A549 (cell line): ENCODE results near the gene IDNK. TPM values are rescaled to one million over a fixed set of nuclear protein-coding genes. Genes with fewer than 3 reads are reported as not detected.

ENCODE experiments used
- ATAC-seq, 2 experiments: fragments of 200-7000 bp in 1 of 2; fragments of >200 bp in 1 of 2; cut with Nextera tagmentation in 1 of 2; cut with Tn5 transposase in 1 of 2; 3 replicates each; pipeline versions ENCODE4 v1.8.0 to v1.9.1; 2018 to 2020; ENCODE audit warnings: mild to moderate bottlenecking in 1 of 2, moderate library complexity in 1 of 2
- CTCF ChIA-PET: fragments of 300-600 bp; sonication (Branson Sonifier 250); formaldehyde crosslinking; extraction: SDS; loops from one replicate; lab custom pipeline; 2021; ENCODE audit warnings: antibody characterized with exemption, inconsistent platforms; lab: Yijun Ruan, JAX
- POLR2A ChIA-PET: fragments of 350-600 bp; formaldehyde crosslinking; extraction: SDS; loops from one replicate; lab custom pipeline; 2021; ENCODE audit warnings: antibody characterized with exemption, inconsistent platforms; lab: Yijun Ruan, JAX
- DNase-seq, 2 experiments: peaks; one replicate each; pipeline versions ENCODE4 v3.0.0 to v3.0.0-alpha.2; 2011 to 2016; ENCODE audit warnings: low read depth in 1 of 2, low spot score in 1 of 2
- FAIRE-seq: peaks from 2 replicates; lab custom pipeline; 2011; peaks lifted over from hg19 to GRCh38; lab: Jason Lieb, UNC
- H3K27ac ChIP-seq, 2 experiments: fragments of >200 bp; sonication (Bioruptor Twin); formaldehyde crosslinking; 3 replicates each; pipeline ENCODE4 v1.5.1; 2016 to 2017
- H3K4me1 ChIP-seq: fragments of >200 bp; sonication (Bioruptor Twin); formaldehyde crosslinking; 3 replicates; pipeline ENCODE4 v1.6.1; 2016
- H3K4me2 ChIP-seq: fragments of >200 bp; sonication (Bioruptor Twin); formaldehyde crosslinking; 3 replicates; pipeline ENCODE4 v1.6.1; 2016
- H3K4me3 ChIP-seq: fragments of >200 bp; sonication (Bioruptor Twin); formaldehyde crosslinking; 3 replicates; pipeline ENCODE4 v1.5.1; 2016
- H3K9me3 ChIP-seq: fragments of >200 bp; sonication (Bioruptor Twin); formaldehyde crosslinking; 3 replicates; pipeline ENCODE4 v1.6.1; 2016
- BHLHE40 ChIP-seq: IDR thresholded peaks from 2 replicates; pipeline ENCODE4 v1.6.1; 2012; ENCODE audit warnings: low read depth, low read length, inconsistent platforms
- CHD4 ChIP-seq: fragments of 200-600 bp; sonication (generic); IDR thresholded peaks from 2 replicates; pipeline ENCODE4 v1.6.1; 2016; ENCODE audit warnings: antibody characterized with exemption, mild to moderate bottlenecking, borderline replicate concordance
- FOSB ChIP-seq: fragments of 250-450 bp; sonication (Bioruptor Pico); IDR thresholded peaks from 2 replicates; pipeline ENCODE4 v1.5.0; 2020; ENCODE audit warnings: mild to moderate bottlenecking, moderate library complexity
- HDAC2 ChIP-seq: fragments of 200-600 bp; sonication (generic); IDR thresholded peaks from 2 replicates; pipeline ENCODE4 v1.6.1; 2016
- HEYL ChIP-seq: fragments of 250-450 bp; sonication (Bioruptor Pico); IDR thresholded peaks from 2 replicates; pipeline ENCODE4 v1.8.0; 2021; ENCODE audit warnings: mild to moderate bottlenecking, moderate library complexity
- HOXA7 ChIP-seq: fragments of 250-450 bp; sonication (Bioruptor Pico); IDR thresholded peaks from 2 replicates; pipeline ENCODE4 v1.5.0; 2020; ENCODE audit warnings: mild to moderate bottlenecking, moderate library complexity
- MAFK ChIP-seq: fragments of 450-650 bp; IDR thresholded peaks from 2 replicates; pipeline ENCODE4 v1.6.1; 2014; ENCODE audit not compliant: partially characterized antibody
- MYC ChIP-seq: IDR thresholded peaks from 2 replicates; pipeline ENCODE4 v1.6.1; 2012; ENCODE audit warnings: mild to moderate bottlenecking, inconsistent platforms, low read length, improper control_type of control experiment, borderline replicate concordance
- NPAS2 ChIP-seq: fragments of 250-450 bp; sonication (Bioruptor Pico); IDR thresholded peaks from 2 replicates; pipeline ENCODE4 v1.8.0; 2022; ENCODE audit warnings: mild to moderate bottlenecking, moderate library complexity, borderline replicate concordance
- PBX3 ChIP-seq: IDR thresholded peaks from 2 replicates; pipeline ENCODE4 v1.6.1; 2012
- POLR2AphosphoS2 ChIP-seq: conservative IDR thresholded peaks from 2 replicates; pipeline ENCODE4 v1.6.1; 2012; ENCODE audit warnings: low read length, improper control_type of control experiment, inconsistent platforms
- ZC3H11A ChIP-seq: fragments of 450-650 bp; IDR thresholded peaks from 2 replicates; pipeline ENCODE4 v1.6.1; 2014; ENCODE audit warnings: antibody characterized with exemption, mild to moderate bottlenecking
- ZNF302 ChIP-seq: fragments of 250-450 bp; sonication (Bioruptor Pico); IDR thresholded peaks from 2 replicates; pipeline ENCODE4 v1.9.0; 2021; ENCODE audit warnings: inconsistent platforms, mild to moderate bottlenecking, moderate library complexity
- WGBS: methylation state at CpG from one replicate; pipeline ENCODE4 v1.1.6; 2017; ENCODE audit errors: missing lambda C conversion rate; 5-methylcytosine and 5-hydroxymethylcytosine counted together
- polyA plus RNA-seq, 4 experiments: library from polyadenylated mRNA; depleted of rRNA in 3 of 4; stranded (reverse); fragments of >200 nt; fragmentation: RNase III in 1 of 4; extraction: RNeasy Plus Mini Kit Qiagen cat#74134 plus additional on column Dnase treatment in 1 of 4; gene quantifications; 2 replicates in 3 of 4; 3 replicates in 1 of 4; pipeline ENCODE4 v1.2.3, GENCODE V29; 2011 to 2017
- small RNA-seq, 6 experiments: library from RNA; depleted of rRNA; stranded (forward); fragments of <200 nt; gene quantifications; one replicate each; pipeline ENCODE3, GENCODE V24; 2012

The IDNK gene
- polyA plus RNA-seq, 2 of the 4 experiments (the other 2 are of a cell fraction), result 10.9 to 16.2 TPM

- CTCF ChIA-PET, result interaction anchor here (0.6 to 2.4 kb wide), 6 partner anchors 9 to 200 kb away, joined by 3 to 7 read pairs (median 3); no protein-coding TSS in a partner anchor
- ATAC-seq, result no peak
- Histone ChIP-seq H3K27ac (no peak overlapping the region), H3K4me3 (no peak overlapping the region), H3K4me2 (no peak overlapping the region), H3K4me1 (no peaks in the 10 kb centered on the region), H3K9me3 (no peaks in the 10 kb centered on the region)
- no peak for DNase-seq
- POLR2A ChIA-PET, result interaction anchor here (1.0 kb wide), 1 partner anchor 19 kb away, joined by 4 read pairs; the partner anchor contains the start of gene UBQLN1
- no peak for FAIRE-seq
- TF ChIP-seq ZC3H11A, result no peak
- TF ChIP-seq CHD4, result no peak
- TF ChIP-seq HOXA7 (CRISPR knock-in tag), result no peak
- no peak for TF ChIP-seq MAFK
- no peak for TF ChIP-seq BHLHE40
- TF ChIP-seq HEYL (CRISPR knock-in tag), result no peak
- 84% methylated on average over 3 of the region's 3 CpGs for WGBS
Measured at GRCh38 chr9:83688921-83689320, 66.0 kb downstream of the IDNK start.

- no peaks in the 10 kb centered on the region for H3K9me3 ChIP-seq
- 80% methylated on average over 3 of the region's 3 CpGs for WGBS
- no peak for DNase-seq
- H3K4me2 ChIP-seq, result no peak overlapping the region
- POLR2A ChIA-PET, result no interaction called here
- CTCF ChIA-PET, result no interaction called here
- no peak for ATAC-seq
- H3K4me1 ChIP-seq, result 0 out of 3 replicates have a peak, but pooled peaks cover 8% of the 10 kb centered on the region
- FAIRE-seq, result no peak
- no peak overlapping the region for H3K27ac ChIP-seq
- H3K4me3 ChIP-seq, result no peak overlapping the region
- TF ChIP-seq MYC (no peak), HDAC2 (no peak), FOSB (CRISPR knock-in tag) (no peak), POLR2AphosphoS2 (no peak), CHD4 (no peak), NPAS2 (no peak), PBX3 (no peak), ZNF302 (CRISPR knock-in tag) (no peak)
Measured at GRCh38 chr9:83691492-83691891, 68.5 kb downstream of the IDNK start.

Small RNA genes within 50 kb of the gene (small RNA-seq; reads per million reads assigned to genes)
- gene RNU4-15P, result 0 reads per million in 6 experiments

Other genes with a start within 250 kb of the IDNK start
- 1.7 and 2.2 TPM in 2 replicates for gene FRMD3, start 84.7 kb upstream of the IDNK start, polyA plus RNA-seq (2011; rRNA removed)
- 3.0 to 3.3 TPM (median 3.2 TPM) in 3 replicates for gene FRMD3, start 84.7 kb upstream of the IDNK start, polyA plus RNA-seq (2017; fragmentation: RNase III; extraction: RNeasy Plus Mini Kit Qiagen cat#74134 plus additional on column Dnase treatment)
- 187 and 220 TPM in 2 replicates for gene UBQLN1, start 84.8 kb downstream of the IDNK start, polyA plus RNA-seq (2011; rRNA removed)
- 87.5 to 93.5 TPM (median 90.0 TPM) in 3 replicates for gene UBQLN1, start 84.8 kb downstream of the IDNK start, polyA plus RNA-seq (2017; fragmentation: RNase III; extraction: RNeasy Plus Mini Kit Qiagen cat#74134 plus additional on column Dnase treatment)
- gene GKAP1, start 194.6 kb downstream of the IDNK start, polyA plus RNA-seq (2011; rRNA removed), result 9.6 and 16.1 TPM in 2 replicates
- gene GKAP1, start 194.6 kb downstream of the IDNK start, polyA plus RNA-seq (2017; fragmentation: RNase III; extraction: RNeasy Plus Mini Kit Qiagen cat#74134 plus additional on column Dnase treatment), result 6.1 to 6.5 TPM (median 6.2 TPM) in 3 replicates